Spinal cord (tissue), 10 donors: Measurements from ENCODE around the gene SCNN1A. TPM values are rescaled to one million over a fixed set of nuclear protein-coding genes. Genes with fewer than 3 reads are reported as not detected.
"Not testable (repeated sequence)": the region's sequence is repeated elsewhere in the genome, so short reads cannot be mapped to it uniquely, and the experiment has no call there.

Experiments
- DNase-seq, 6 donors: peaks; one replicate each; pipeline versions ENCODE4 v3.0.0 to v3.0.0-alpha.2; 2013 to 2015; ENCODE audit warnings: low spot score in 6 of 6, low read depth in 4 of 6
- H3K27ac ChIP-seq: one replicate; pipeline ENCODE4 v1.5.1; 2013; ENCODE audit warnings: low read depth, low read length, control low read depth
- H3K27me3 ChIP-seq: one replicate; pipeline ENCODE4 v1.6.1; 2013; ENCODE audit warnings: low read length; ENCODE audit not compliant: control insufficient read depth, insufficient read depth
- H3K36me3 ChIP-seq: one replicate; pipeline ENCODE4 v1.6.1; 2013; ENCODE audit warnings: low read length; ENCODE audit not compliant: control insufficient read depth, insufficient read depth
- H3K4me1 ChIP-seq: one replicate; pipeline ENCODE4 v1.6.1; 2013; ENCODE audit warnings: low read length; ENCODE audit not compliant: control insufficient read depth, insufficient read depth
- H3K4me3 ChIP-seq: one replicate; pipeline ENCODE4 v1.5.1; 2013; ENCODE audit warnings: low read depth, low read length, control low read depth
- H3K9me3 ChIP-seq: one replicate; pipeline ENCODE4 v1.6.1; 2013; ENCODE audit warnings: low read length; ENCODE audit not compliant: control insufficient read depth, insufficient read depth
- WGBS: methylation state at CpG from one replicate; pipeline ENCODE4 v1.1.5; 2013; ENCODE audit warnings: missing lambda C conversion rate; ENCODE audit not compliant: insufficient coverage; 5-methylcytosine and 5-hydroxymethylcytosine counted together
- polyA plus RNA-seq, 2 donors: library from polyadenylated mRNA; unstranded; fragments of 120-200 nt; gene quantifications; one replicate each; pipeline ENCODE4 v1.2.1, GENCODE V29; 2013; ENCODE audit not compliant: insufficient read length in 2 of 2
- total RNA-seq, 2 donors: library from RNA; depleted of rRNA in 1 of 2; stranded (reverse); fragments of 120-200 nt in 1 of 2; fragments of >200 nt in 1 of 2; gene quantifications; one replicate each; pipeline versions ENCODE4 v1.2.3 to v1.2.4, GENCODE V29; 2013 to 2014
- donor health status: healthy.

SCNN1A gene
- total and polyA plus RNA-seq, 4 donors, result 0.40 to 1.3 (median 0.73) TPM

DNA sequence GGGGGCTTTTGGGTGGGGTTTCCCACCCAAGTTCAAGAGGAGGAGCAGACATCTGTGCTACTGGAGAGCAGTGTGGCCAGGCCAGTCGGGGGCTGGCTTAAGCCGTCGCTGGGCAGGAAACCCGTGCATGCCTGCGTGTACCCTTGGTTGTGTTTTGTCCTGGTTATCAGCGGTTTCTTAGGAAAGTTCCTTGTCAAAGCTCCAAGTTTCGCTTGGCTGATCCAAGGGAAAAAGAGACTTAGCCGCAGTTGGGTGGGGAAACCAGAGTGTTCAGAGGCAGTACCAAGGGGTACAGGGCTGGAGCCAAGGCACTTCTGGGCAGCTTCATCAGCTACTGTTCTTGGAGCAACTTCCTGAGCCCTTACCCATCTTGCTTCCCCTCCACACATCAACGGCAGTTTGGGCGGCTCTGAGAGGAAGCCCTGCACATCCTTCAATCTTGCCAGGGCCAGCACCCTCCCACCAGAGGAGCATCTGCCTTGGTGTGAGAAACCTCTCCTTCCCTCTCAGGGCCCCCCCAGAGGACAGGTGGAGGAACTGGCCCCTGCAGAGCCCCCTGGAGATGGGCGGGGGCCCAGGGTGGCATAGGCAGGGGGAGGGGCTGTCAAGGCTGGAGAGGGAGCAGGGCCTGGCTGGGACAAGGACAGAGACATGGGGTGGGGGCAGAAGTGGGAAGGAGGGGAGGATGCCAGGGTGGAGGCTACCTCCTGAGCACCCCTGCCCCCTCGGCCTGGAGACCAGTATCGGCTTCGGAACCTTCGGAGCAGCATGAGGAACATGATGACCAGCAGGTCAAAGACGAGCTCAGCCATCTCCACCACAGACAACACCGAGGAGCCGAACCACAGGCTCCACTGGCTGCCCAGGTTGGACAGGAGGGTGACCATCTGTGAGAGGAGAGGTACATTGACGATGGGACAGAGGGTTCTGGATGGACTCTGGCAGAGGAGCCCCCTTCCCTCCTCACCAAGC lies 27.7 kb downstream of the SCNN1A start:
- Histone ChIP-seq H3K27me3 (no peaks in the 10 kb centered on the region), H3K4me3 (no peak overlapping the region), H3K36me3 (no peaks in the 10 kb centered on the region), H3K4me1 (peaks cover 17% of the 10 kb centered on the region), H3K9me3 (no peaks in the 10 kb centered on the region), H3K27ac (no peak overlapping the region)
- WGBS, result 70% methylated on average over 18 of the region's 19 CpGs
- DNase-seq, result peak in 1 of 6 donors; percentile 48

- H3K36me3 ChIP-seq, result no peaks in the 10 kb centered on the region
- no peaks in the 10 kb centered on the region for H3K9me3 ChIP-seq
- H3K4me1 ChIP-seq, result peaks cover 22% of the 10 kb centered on the region
- no peak overlapping the region for H3K27ac ChIP-seq
- 96% methylated on average over 8 of the region's 8 CpGs for WGBS
- no peak overlapping the region for H3K4me3 ChIP-seq
- DNase-seq, result no peak
- no peaks in the 10 kb centered on the region for H3K27me3 ChIP-seq
Measured at GRCh38 chr12:6346942-6347341, 28.4 kb downstream of the SCNN1A start.

- Histone ChIP-seq H3K4me3 (no peak overlapping the region), H3K27me3 (no peaks in the 10 kb centered on the region), H3K4me1 (peaks cover 28% of the 10 kb centered on the region), H3K27ac (no peak overlapping the region), H3K9me3 (no peaks in the 10 kb centered on the region), H3K36me3 (peaks cover 3% of the 10 kb centered on the region)
- DNase-seq, result no peak
- WGBS, result 82% methylated on average over 4 of the region's 5 CpGs
Measured at GRCh38 chr12:6346235-6346832, 29.0 kb downstream of the SCNN1A start.

- Histone ChIP-seq H3K9me3 (no peaks in the 10 kb centered on the region), H3K4me3 (no peak overlapping the region), H3K27me3 (no peaks in the 10 kb centered on the region), H3K4me1 (peaks cover 36% of the 10 kb centered on the region), H3K27ac (no peak overlapping the region), H3K36me3 (peaks cover 3% of the 10 kb centered on the region)
- DNase-seq, result no peak
- 71% methylated on average over 4 of the region's 10 CpGs for WGBS
Measured at GRCh38 chr12:6345319-6346091, 29.9 kb downstream of the SCNN1A start.

- 100% methylated on average over 4 of the region's 11 CpGs for WGBS
- not testable (repeated sequence) for DNase-seq, H3K27ac ChIP-seq, H3K4me3 ChIP-seq, H3K36me3 ChIP-seq, H3K27me3 ChIP-seq, H3K9me3 ChIP-seq
- peaks cover 44% of the 10 kb centered on the region for H3K4me1 ChIP-seq
Measured at GRCh38 chr12:6344101-6344660, 31.2 kb downstream of the SCNN1A start.

- H3K4me1 ChIP-seq, result peaks cover 47% of the 10 kb centered on the region
- H3K27ac ChIP-seq, result no peak overlapping the region
- no peak for DNase-seq
- H3K4me3 ChIP-seq, result no peak overlapping the region
- H3K36me3 ChIP-seq, result peaks cover 3% of the 10 kb centered on the region
- no peaks in the 10 kb centered on the region for H3K9me3 ChIP-seq
- 20% methylated on average over 1 of the region's 5 CpGs for WGBS
- no peaks in the 10 kb centered on the region for H3K27me3 ChIP-seq
Measured at GRCh38 chr12:6343518-6343917, 31.8 kb downstream of the SCNN1A start.

DNA sequence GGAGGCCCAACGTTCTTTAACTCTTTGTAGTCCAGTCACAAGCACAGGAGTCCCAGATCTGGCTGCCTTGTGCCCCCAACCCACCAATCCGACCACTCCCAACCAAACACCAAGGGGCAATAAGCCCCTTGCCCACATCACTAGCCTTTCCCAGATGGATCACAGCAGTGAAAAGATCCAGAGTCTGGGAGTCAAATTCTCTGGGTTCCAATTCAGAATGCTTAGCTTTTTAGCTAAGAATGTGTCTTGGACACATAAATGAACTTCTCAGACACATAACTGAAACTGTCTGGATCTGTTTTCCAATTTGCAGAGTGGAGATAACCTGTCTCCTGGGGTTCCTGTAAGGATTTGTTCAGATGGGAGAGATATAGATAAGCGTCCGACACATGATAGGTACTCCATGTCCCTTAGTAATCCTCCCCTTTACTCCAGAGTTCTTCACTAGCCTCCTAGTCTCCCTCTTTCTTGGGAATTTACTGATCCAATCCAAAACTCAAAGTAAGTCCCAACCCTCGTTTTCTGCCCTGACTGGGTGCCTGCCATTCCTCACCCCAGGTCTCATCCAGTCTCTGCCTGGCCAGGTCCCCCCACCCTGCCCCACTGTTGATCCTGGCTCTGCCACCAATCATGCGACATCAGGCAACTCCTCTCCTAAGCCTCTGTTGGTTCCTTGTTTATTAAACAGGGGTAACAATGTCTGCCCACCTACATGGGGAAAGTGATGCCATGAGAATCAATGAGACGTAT lies 33.0 kb downstream of the SCNN1A start:
- 43% methylated on average over 3 of the region's 7 CpGs for WGBS
- peak overlapping the region; percentile 90 for H3K4me3 ChIP-seq
- no peaks in the 10 kb centered on the region for H3K27me3 ChIP-seq
- H3K36me3 ChIP-seq, result peaks cover 3% of the 10 kb centered on the region
- peaks cover 47% of the 10 kb centered on the region for H3K4me1 ChIP-seq
- DNase-seq, result no peak
- peak overlapping the region; percentile 96 for H3K27ac ChIP-seq
- no peaks in the 10 kb centered on the region for H3K9me3 ChIP-seq

- DNase-seq, result peak in 2 of 6 donors; percentile 50 to 80
- 11% methylated on average over 21 of the region's 21 CpGs for WGBS
- Histone ChIP-seq H3K4me3 (peak within 1 kb of the TSS; percentile 90), H3K4me1 (peaks cover 51% of the 10 kb centered on the region), H3K27me3 (no peaks in the 10 kb centered on the region), H3K9me3 (no peaks in the 10 kb centered on the region), H3K36me3 (peaks cover 3% of the 10 kb centered on the region), H3K27ac (peak within 1 kb of the TSS; percentile 96)
Measured at GRCh38 chr12:6341417-6342139, 33.8 kb downstream of the SCNN1A start, which contains the start of gene TNFRSF1A. Gene TNFRSF1A, minus strand, starts transcription at chr12:6342076. Its CDS starts 262 bp downstream, at chr12:6341814.
